Astrocyte (in vitro differentiated cells and primary cell): ENCODE results near the gene RNU1-1. TPM values are rescaled to one million over a fixed set of nuclear protein-coding genes. Genes with fewer than 3 reads are reported as not detected.
A peak's percentile ranks its signal among the peaks of the same experiment; 100 is the strongest.

ENCODE experiments used
- DNase-seq: peaks from one replicate; pipeline ENCODE4 v3.0.0-alpha.2; 2010; ENCODE audit warnings: low read depth
- FAIRE-seq: peaks from 2 replicates; lab custom pipeline; 2011; peaks lifted over from hg19 to GRCh38; lab: Jason Lieb, UNC
- H2AFZ ChIP-seq: 2 replicates; pipeline ENCODE4 v1.6.0; 2012; ENCODE audit warnings: low read depth, low read length, inconsistent platforms
- H3K27ac ChIP-seq: 2 replicates; pipeline ENCODE4 v1.5.1; 2011; ENCODE audit warnings: low read depth, low read length, inconsistent platforms
- H3K27me3 ChIP-seq: 2 replicates; pipeline ENCODE4 v1.6.0; 2011; ENCODE audit warnings: low read length, inconsistent platforms; ENCODE audit not compliant: insufficient read depth
- H3K36me3 ChIP-seq: 2 replicates; pipeline ENCODE4 v1.5.1; 2011; ENCODE audit warnings: low read length, inconsistent platforms; ENCODE audit not compliant: insufficient read depth
- H3K4me1 ChIP-seq: 2 replicates; pipeline ENCODE4 v1.5.1; 2011; ENCODE audit warnings: low read length, inconsistent platforms; ENCODE audit not compliant: insufficient read depth
- H3K4me2 ChIP-seq: 2 replicates; pipeline ENCODE4 v1.6.0; 2012; ENCODE audit warnings: low read length, inconsistent platforms
- H3K4me3 ChIP-seq: 2 replicates; pipeline ENCODE4 v1.5.1; 2011; ENCODE audit warnings: low read depth, mild to moderate bottlenecking, low read length, inconsistent platforms; ENCODE audit not compliant: insufficient read depth
- H3K79me2 ChIP-seq: 2 replicates; pipeline ENCODE4 v1.6.0; 2012; ENCODE audit warnings: mild to moderate bottlenecking, low read length, inconsistent platforms; ENCODE audit not compliant: insufficient read depth
- H3K9ac ChIP-seq: 2 replicates; pipeline ENCODE4 v1.6.0; 2012; ENCODE audit warnings: mild to moderate bottlenecking, low read length, inconsistent platforms
- H3K9me3 ChIP-seq: 2 replicates; pipeline ENCODE4 v1.5.1; 2012; ENCODE audit warnings: low read depth, mild to moderate bottlenecking, low read length, inconsistent platforms; ENCODE audit not compliant: insufficient read depth
- H4K20me1 ChIP-seq: 2 replicates; pipeline ENCODE4 v1.6.0; 2012; ENCODE audit warnings: low read length, inconsistent platforms; ENCODE audit not compliant: insufficient read depth
- H3K27ac Mint-ChIP-seq: one replicate; pipeline ENCODE4 v1.8.0; 2021; ENCODE audit warnings: mild to moderate bottlenecking, mixed read lengths; ENCODE audit not compliant: unreplicated experiment
- H3K27me3 Mint-ChIP-seq: one replicate; pipeline ENCODE4 v1.8.0; 2021; ENCODE audit warnings: low read depth, mixed read lengths; ENCODE audit not compliant: unreplicated experiment
- H3K36me3 Mint-ChIP-seq: one replicate; pipeline ENCODE4 v1.8.0; 2021; ENCODE audit warnings: low read depth, mixed read lengths; ENCODE audit not compliant: unreplicated experiment
- H3K4me1 Mint-ChIP-seq: one replicate; pipeline ENCODE4 v1.8.0; 2021; ENCODE audit warnings: low read depth, mixed read lengths; ENCODE audit not compliant: unreplicated experiment
- H3K4me3 Mint-ChIP-seq: one replicate; pipeline ENCODE4 v1.8.0; 2021; ENCODE audit warnings: mild to moderate bottlenecking, moderate library complexity, mixed read lengths; ENCODE audit not compliant: unreplicated experiment
- H3K9me3 Mint-ChIP-seq: one replicate; pipeline ENCODE4 v1.8.0; 2021; ENCODE audit warnings: mild to moderate bottlenecking, mixed read lengths; ENCODE audit not compliant: unreplicated experiment
- EZH2 ChIP-seq: IDR thresholded peaks from 2 replicates; pipeline ENCODE4 v1.6.1; 2012; ENCODE audit warnings: mild to moderate bottlenecking, low read length, inconsistent platforms; ENCODE audit not compliant: insufficient read depth
- total RNA-seq: library from RNA; stranded (reverse); gene quantifications from 2 replicates; pipeline ENCODE4 v1.2.1, GENCODE V29; 2021
- TF ChIP-seq, protein P1 (sequence below): IDR thresholded peaks from 2 replicates; pipeline ENCODE4 v1.5.1; 2011; ENCODE audit warnings: low read depth, mild to moderate bottlenecking, inconsistent platforms, low read length, moderate library complexity; ENCODE audit not compliant: insufficient read depth

RNU1-1 gene
- total RNA-seq, 1 donor from 2014 or later, result 1,356 TPM

DNA sequence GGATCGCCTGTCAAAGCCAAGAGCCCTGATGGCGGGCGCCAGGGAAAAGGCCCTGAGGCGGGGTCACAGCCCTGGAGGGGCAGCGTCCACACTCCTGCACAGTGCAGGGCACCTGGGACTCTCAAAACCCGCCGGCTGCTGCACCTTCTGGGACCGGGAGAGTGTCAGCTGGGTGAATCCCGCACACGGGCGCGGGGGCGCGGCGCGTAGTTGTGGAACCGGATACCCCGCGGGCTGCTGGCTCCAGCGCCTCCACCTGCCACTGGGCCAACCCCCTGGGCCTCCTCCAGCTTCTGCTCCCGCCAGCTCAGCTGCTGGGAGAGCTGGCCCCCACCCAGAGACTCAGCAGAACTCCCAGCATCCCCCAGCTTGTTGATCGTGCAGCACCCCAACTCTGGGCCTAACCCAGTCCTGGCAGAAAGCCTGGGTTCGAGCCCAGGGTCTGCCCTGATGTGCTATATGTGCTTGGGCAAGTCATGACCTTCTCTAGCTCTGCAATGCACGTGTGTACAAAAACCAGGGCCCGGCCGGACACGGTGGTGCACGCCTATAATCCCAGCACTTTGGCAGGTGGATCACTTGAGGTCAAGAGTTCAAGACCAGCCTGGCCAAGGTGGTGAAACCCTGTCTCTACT, 39.8 kb downstream of the RNU1-1 start:
- Histone ChIP-seq H3K79me2 (no peaks in the 10 kb centered on the region), H2AFZ (no peak overlapping the region), H3K27ac (no peak overlapping the region), H3K9ac (no peak overlapping the region), H3K4me1 (no peaks in the 10 kb centered on the region), H3K27me3 (no peaks in the 10 kb centered on the region), H3K4me2 (no peak overlapping the region), H3K36me3 (peaks cover 11% of the 10 kb centered on the region), H3K9me3 (no peaks in the 10 kb centered on the region), H4K20me1 (no peaks in the 10 kb centered on the region), H3K4me3 (no peak overlapping the region)
- Mint-ChIP-seq H3K4me3 (no peak overlapping the region), H3K27me3 (no peaks in the 10 kb centered on the region), H3K27ac (no peak overlapping the region), H3K4me1 (no peaks in the 10 kb centered on the region), H3K36me3 (peaks cover 9% of the 10 kb centered on the region), H3K9me3 (no peaks in the 10 kb centered on the region)
- no peak for DNase-seq
- no peak for FAIRE-seq
- TF ChIP-seq, protein P1, sequence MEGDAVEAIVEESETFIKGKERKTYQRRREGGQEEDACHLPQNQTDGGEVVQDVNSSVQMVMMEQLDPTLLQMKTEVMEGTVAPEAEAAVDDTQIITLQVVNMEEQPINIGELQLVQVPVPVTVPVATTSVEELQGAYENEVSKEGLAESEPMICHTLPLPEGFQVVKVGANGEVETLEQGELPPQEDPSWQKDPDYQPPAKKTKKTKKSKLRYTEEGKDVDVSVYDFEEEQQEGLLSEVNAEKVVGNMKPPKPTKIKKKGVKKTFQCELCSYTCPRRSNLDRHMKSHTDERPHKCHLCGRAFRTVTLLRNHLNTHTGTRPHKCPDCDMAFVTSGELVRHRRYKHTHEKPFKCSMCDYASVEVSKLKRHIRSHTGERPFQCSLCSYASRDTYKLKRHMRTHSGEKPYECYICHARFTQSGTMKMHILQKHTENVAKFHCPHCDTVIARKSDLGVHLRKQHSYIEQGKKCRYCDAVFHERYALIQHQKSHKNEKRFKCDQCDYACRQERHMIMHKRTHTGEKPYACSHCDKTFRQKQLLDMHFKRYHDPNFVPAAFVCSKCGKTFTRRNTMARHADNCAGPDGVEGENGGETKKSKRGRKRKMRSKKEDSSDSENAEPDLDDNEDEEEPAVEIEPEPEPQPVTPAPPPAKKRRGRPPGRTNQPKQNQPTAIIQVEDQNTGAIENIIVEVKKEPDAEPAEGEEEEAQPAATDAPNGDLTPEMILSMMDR, result no peak
- no peak for TF ChIP-seq EZH2

DNA sequence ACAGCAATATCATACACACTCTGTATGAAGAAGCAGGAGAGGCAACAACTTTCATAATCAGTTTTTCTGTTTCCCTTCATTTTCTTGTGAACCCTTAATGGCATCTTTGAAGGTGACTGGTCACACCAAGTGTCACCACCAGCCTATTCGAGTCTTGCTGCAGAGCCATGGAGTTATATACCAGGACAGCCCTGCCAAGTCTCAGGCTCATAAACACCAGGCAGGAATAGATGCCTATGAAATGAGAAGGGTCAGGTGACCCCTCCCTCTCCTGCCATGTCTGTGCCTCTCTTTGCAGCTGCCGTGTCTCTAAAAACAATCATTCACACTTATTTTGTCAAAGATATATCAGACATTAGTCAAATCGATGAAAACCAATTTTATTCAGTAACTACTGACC, 45.5 kb downstream of the RNU1-1 start:
- Mint-ChIP-seq H3K36me3 (peaks cover 14% of the 10 kb centered on the region), H3K27me3 (no peaks in the 10 kb centered on the region), H3K4me3 (no peak overlapping the region), H3K27ac (no peak overlapping the region), H3K4me1 (no peaks in the 10 kb centered on the region), H3K9me3 (no peaks in the 10 kb centered on the region)
- no peak for TF ChIP-seq EZH2
- TF ChIP-seq, protein P1, result no peak
- no peak for FAIRE-seq
- Histone ChIP-seq H3K4me3 (no peak overlapping the region), H3K27me3 (no peaks in the 10 kb centered on the region), H2AFZ (no peak overlapping the region), H3K4me1 (no peaks in the 10 kb centered on the region), H3K9ac (no peak overlapping the region), H3K27ac (no peak overlapping the region), H3K79me2 (no peaks in the 10 kb centered on the region), H3K36me3 (peaks cover 11% of the 10 kb centered on the region), H3K4me2 (no peak overlapping the region), H3K9me3 (no peaks in the 10 kb centered on the region), H4K20me1 (no peaks in the 10 kb centered on the region)
- no peak for DNase-seq

DNA sequence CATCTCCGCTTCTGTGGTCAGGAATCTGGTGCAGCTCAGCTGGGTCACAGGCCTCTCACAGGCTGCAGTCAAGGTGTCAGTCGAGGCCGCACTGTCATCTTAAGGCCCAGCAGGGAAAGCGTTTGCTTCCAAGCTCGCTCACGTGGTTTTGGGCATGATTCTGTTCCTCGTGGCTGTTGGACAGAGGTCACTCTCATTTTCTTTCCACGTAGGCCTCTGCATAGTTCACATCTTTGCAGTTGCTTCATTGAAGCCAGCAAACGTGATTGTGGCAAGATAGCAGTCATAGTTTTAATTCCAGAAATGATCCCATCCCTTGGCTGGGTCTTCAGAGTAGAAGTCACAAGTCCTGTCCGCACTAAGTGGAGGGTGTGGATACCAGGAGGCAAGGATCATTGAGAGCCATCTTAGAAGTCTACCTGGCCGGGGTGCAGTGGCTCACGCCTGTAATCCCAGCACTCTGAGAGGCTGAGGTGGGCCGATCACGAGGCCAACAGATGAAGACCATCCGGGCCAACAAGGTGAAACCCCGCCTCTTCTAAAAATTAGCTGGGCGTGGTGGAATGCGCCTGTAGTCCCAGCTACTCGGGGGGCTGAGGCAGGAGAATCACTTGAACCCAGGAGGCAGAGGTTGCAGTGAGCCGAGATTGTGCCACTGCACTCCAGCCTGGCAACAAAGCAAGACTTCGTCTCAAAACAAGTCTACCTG, 49.0 kb downstream of the RNU1-1 start:
- H3K27ac ChIP-seq, result no peak overlapping the region
- H3K4me3 Mint-ChIP-seq, result no peak overlapping the region
- no peaks in the 10 kb centered on the region for H3K4me1 ChIP-seq
- peaks cover 4% of the 10 kb centered on the region for H3K36me3 ChIP-seq
- peaks cover 4% of the 10 kb centered on the region for H3K9me3 Mint-ChIP-seq
- no peaks in the 10 kb centered on the region for H3K27me3 Mint-ChIP-seq
- no peak for FAIRE-seq
- H3K4me3 ChIP-seq, result no peak overlapping the region
- peak; percentile 51 for DNase-seq
- H3K36me3 Mint-ChIP-seq, result peaks cover 31% of the 10 kb centered on the region
- no peaks in the 10 kb centered on the region for H3K79me2 ChIP-seq
- H3K9me3 ChIP-seq, result no peaks in the 10 kb centered on the region
- H3K4me1 Mint-ChIP-seq, result peaks cover 14% of the 10 kb centered on the region
- no peaks in the 10 kb centered on the region for H3K27me3 ChIP-seq
- no peak overlapping the region for H3K9ac ChIP-seq
- TF ChIP-seq, protein P1, result no peak
- TF ChIP-seq EZH2, result no peak
- H3K4me2 ChIP-seq, result no peak overlapping the region
- H3K27ac Mint-ChIP-seq, result no peak overlapping the region
- no peaks in the 10 kb centered on the region for H4K20me1 ChIP-seq
- no peak overlapping the region for H2AFZ ChIP-seq
